ENCODE measurements around the gene CLASP1.

DNA sequence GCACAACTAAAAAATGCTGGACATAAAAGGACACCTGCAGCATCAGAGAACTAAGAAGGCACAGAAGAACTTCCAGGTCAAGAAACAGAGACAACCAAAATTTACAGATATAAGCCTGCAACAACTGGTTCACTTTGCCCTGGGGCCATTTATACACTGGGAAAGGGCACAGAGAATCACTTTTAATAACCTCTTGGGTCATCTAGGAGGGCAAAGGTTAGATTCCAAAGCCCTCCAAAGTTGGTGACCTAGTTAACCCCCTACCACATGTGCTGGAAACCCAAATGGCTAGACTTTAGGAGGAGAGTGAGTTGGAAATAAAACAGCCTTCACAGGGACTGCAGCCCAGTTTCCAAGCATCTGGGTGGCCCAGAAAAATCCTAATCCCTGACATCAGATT, 115.3 kb downstream of the CLASP1 start:
- TF ChIP-seq, protein P1, sequence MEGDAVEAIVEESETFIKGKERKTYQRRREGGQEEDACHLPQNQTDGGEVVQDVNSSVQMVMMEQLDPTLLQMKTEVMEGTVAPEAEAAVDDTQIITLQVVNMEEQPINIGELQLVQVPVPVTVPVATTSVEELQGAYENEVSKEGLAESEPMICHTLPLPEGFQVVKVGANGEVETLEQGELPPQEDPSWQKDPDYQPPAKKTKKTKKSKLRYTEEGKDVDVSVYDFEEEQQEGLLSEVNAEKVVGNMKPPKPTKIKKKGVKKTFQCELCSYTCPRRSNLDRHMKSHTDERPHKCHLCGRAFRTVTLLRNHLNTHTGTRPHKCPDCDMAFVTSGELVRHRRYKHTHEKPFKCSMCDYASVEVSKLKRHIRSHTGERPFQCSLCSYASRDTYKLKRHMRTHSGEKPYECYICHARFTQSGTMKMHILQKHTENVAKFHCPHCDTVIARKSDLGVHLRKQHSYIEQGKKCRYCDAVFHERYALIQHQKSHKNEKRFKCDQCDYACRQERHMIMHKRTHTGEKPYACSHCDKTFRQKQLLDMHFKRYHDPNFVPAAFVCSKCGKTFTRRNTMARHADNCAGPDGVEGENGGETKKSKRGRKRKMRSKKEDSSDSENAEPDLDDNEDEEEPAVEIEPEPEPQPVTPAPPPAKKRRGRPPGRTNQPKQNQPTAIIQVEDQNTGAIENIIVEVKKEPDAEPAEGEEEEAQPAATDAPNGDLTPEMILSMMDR (IDR thresholded peaks at IDR 0.05), result no peak
- TF ChIP-seq POLR2AphosphoS5 (IDR thresholded peaks at IDR 0.05) (no peak), EP300 (IDR thresholded peaks at IDR 0.05; ENCODE audit: low read depth) (no peak)
